Heart right ventricle (tissue), 16 donors: ENCODE results near the gene SLC8B1. TPM values are rescaled to one million over a fixed set of nuclear protein-coding genes. Genes with fewer than 3 reads are reported as not detected.

ENCODE experiments used
- ATAC-seq, 8 donors: fragments of 200-7000 bp; cut with Tn5 transposase; one replicate each; pipeline ENCODE4 v1.9.1; 2020; ENCODE audit warnings: mild to moderate bottlenecking in 8 of 8, moderate library complexity in 8 of 8, moderate number of reproducible peaks in 1 of 8
- DNase-seq, 2 donors: peaks; one replicate each; pipeline ENCODE4 v3.0.0-alpha.2; 2020
- H3K27ac ChIP-seq, 10 donors: fragments of 200-600 bp; sonication (generic) in 2 of 10; one replicate each; pipeline versions ENCODE4 v1.5.0 to v1.8.0; 2020 to 2022; ENCODE audit warnings: mild to moderate bottlenecking in 3 of 10
- H3K27me3 ChIP-seq, 7 donors: fragments of 200-600 bp; one replicate each; pipeline ENCODE4 v1.8.0; 2021 to 2022; ENCODE audit warnings: mild to moderate bottlenecking in 2 of 7
- H3K36me3 ChIP-seq, 9 donors: fragments of 200-600 bp; sonication (generic) in 1 of 9; one replicate each; pipeline versions ENCODE4 v1.5.0 to v1.8.0; 2020 to 2022; ENCODE audit warnings: mild to moderate bottlenecking in 2 of 9
- H3K4me1 ChIP-seq, 9 donors: fragments of 200-600 bp; sonication (generic) in 1 of 9; one replicate each; pipeline versions ENCODE4 v1.5.0 to v1.8.0; 2020 to 2022; ENCODE audit warnings: mild to moderate bottlenecking in 4 of 9
- H3K4me3 ChIP-seq, 10 donors: fragments of 200-600 bp; sonication (generic) in 2 of 10; one replicate each; pipeline versions ENCODE4 v1.5.0 to v1.8.0; 2020 to 2022; ENCODE audit warnings: mild to moderate bottlenecking in 7 of 10, moderate library complexity in 2 of 10
- H3K9me3 ChIP-seq, 11 donors: fragments of 200-600 bp in 10 of 11; sonication (generic) in 2 of 11; one replicate each; pipeline versions ENCODE4 v1.5.0 to v1.8.0; 2013 to 2022; ENCODE audit warnings: mild to moderate bottlenecking in 2 of 11, control low read depth in 1 of 11, moderate library complexity in 1 of 11
- CTCF ChIP-seq, 9 donors: fragments of 200-600 bp; sonication (generic) in 2 of 9; IDR thresholded peaks; one replicate each; pipeline versions ENCODE4 v1.5.0 to v1.8.0; 2021 to 2022; ENCODE audit warnings: antibody characterized with exemption in 9 of 9, mild to moderate bottlenecking in 5 of 9, moderate library complexity in 1 of 9
- WGBS, 2 donors: extraction: QIAGEN DNeasy Blood & Tissue Kit; methylation state at CpG; one replicate each; pipeline ENCODE4 v1.1.7; 2013; ENCODE audit warnings: inconsistent platforms in 1 of 2; 5-methylcytosine and 5-hydroxymethylcytosine counted together
- intact Hi-C, 10 donors: fragments of 100-400 bp; cut with DNase I; formaldehyde crosslinking; loops; one replicate each; pipeline versions ENCODE4 v1.11.1 to v1.14.2; 2022
- polyA plus RNA-seq, 2 donors: library from polyadenylated mRNA; stranded (reverse); fragments of 200-250 nt; gene quantifications; one replicate each; pipeline ENCODE4 v1.2.3, GENCODE V29; 2013
- total RNA-seq, 10 donors: library from RNA; stranded (reverse); fragmentation: NEBNext Ultra II Directional in 3 of 10; extraction: Animal tissue kit (Norgen Biotek cat#: 25700) in 3 of 10; gene quantifications; one replicate each; pipeline versions ENCODE4 v1.2.1 to v1.2.4, GENCODE V29; 2021 to 2023
- donor health status: Arrhythmogenic right ventricular cardiomyopathy.
- donor health status: ischemic (EF 13 %, LVEDD 7.1; RV severe dilation, severe dysfunction).
- donor health status: healthy with polysubstance abuse.
- donor health status: DM: no; HTN: yes; CAD: no.
- donor health status: DM: no; HTN: no; CAD: no.
- donor health status: ischemic (EF 25% LVEDD 6.9; RV normal size, moderate dysfunction).
- donor health status: ischemic (EF 25% LVEDD 5.7; RV mildly dilated, moderate dysfunction).
- donor health status: healthy.
- donor health status: DM: yes; HTN: yes; CAD: no.
- donor health status: Ischemic cardiomyopathy.
- donor health status: ischemic (EF 35%, LVEDD 5.7; RV mildly dilated, moderate dysfunction).
- donor health status: nonischemic (EF 11% LVEDD 7.7; RV severe dilation, severe dysfunction).
- donor health status: DM: yes; HTN: yes; CAD: no.
- donor health status: PGD.
- donor health status: ischemic (EF 29% LVEDD 5.4; RV normal size, mild dysfunction).
- donor health status: nonischemic (EF 23%, LVEDD 6.1; RV moderate dilation, normal function).

SLC8B1 gene
- total and polyA plus RNA-seq, 12 donors = 7.2 to 16.9 (median 11.9) TPM

- ATAC-seq = no peak
- Histone ChIP-seq H3K9me3 (peaks cover 0 to 8% (median 0%) of the 10 kb centered on the region in 11 donors), H3K4me3 (no peak overlapping the region), H3K27ac (no peak overlapping the region), H3K4me1 (peaks cover 0 to 17% (median 9%) of the 10 kb centered on the region in 9 donors), H3K36me3 (peaks cover 0 to 74% (median 26%) of the 10 kb centered on the region in 9 donors), H3K27me3 (no peaks in the 10 kb centered on the region)
- DNase-seq = no peak
- WGBS, 2 donors = 97 to 99% methylated on average over 6 of the region's 6 CpGs
- intact Hi-C loops = no loop called here
- no peak for TF ChIP-seq CTCF (IDR thresholded peaks at IDR 0.05)
Measured at GRCh38 chr12:113371808-113372207, 36.9 kb upstream of the SLC8B1 start.

- no peak overlapping the region for H3K4me3 ChIP-seq
- H3K4me1 ChIP-seq = peaks cover 0 to 24% (median 9%) of the 10 kb centered on the region in 9 donors
- H3K9me3 ChIP-seq = peaks cover 0 to 8% (median 0%) of the 10 kb centered on the region in 11 donors
- no peak for DNase-seq
- ATAC-seq = no peak
- intact Hi-C loops = no loop called here
- no peaks in the 10 kb centered on the region for H3K27me3 ChIP-seq
- no peak overlapping the region for H3K27ac ChIP-seq
- no peak for TF ChIP-seq CTCF (IDR thresholded peaks at IDR 0.05)
- WGBS, 2 donors = 84 to 85% methylated on average over 7 of the region's 7 CpGs
- peaks cover 0 to 66% (median 26%) of the 10 kb centered on the region in 9 donors for H3K36me3 ChIP-seq
Measured at GRCh38 chr12:113370923-113371682, 36.2 kb upstream of the SLC8B1 start.

- Histone ChIP-seq H3K9me3 (no peaks in the 10 kb centered on the region), H3K27me3 (no peaks in the 10 kb centered on the region), H3K27ac (no peak overlapping the region), H3K36me3 (peaks cover 0 to 60% (median 14%) of the 10 kb centered on the region in 9 donors), H3K4me1 (peaks cover 0 to 28% (median 9%) of the 10 kb centered on the region in 9 donors), H3K4me3 (no peak overlapping the region)
- TF ChIP-seq CTCF (IDR thresholded peaks at IDR 0.05) = no peak
- intact Hi-C loops = loop anchor here in 1 of 10 donors (5.0 kb wide), 1 partner anchor 57 kb away; no protein-coding TSS in a partner anchor
- WGBS, 2 donors = 81 to 91% methylated on average over 6 of the region's 6 CpGs
- DNase-seq (no peak), ATAC-seq (no peak)
Measured at GRCh38 chr12:113369391-113369985, 34.6 kb upstream of the SLC8B1 start.

- DNase-seq (no peak), ATAC-seq (no peak)
- Histone ChIP-seq H3K36me3 (peaks cover 0 to 52% (median 11%) of the 10 kb centered on the region in 9 donors), H3K4me3 (no peak overlapping the region), H3K9me3 (no peaks in the 10 kb centered on the region), H3K27me3 (no peaks in the 10 kb centered on the region), H3K27ac (no peak overlapping the region), H3K4me1 (peaks cover 0 to 28% (median 9%) of the 10 kb centered on the region in 9 donors)
- intact Hi-C loops = loop anchor here in 1 of 10 donors (5.0 kb wide), 1 partner anchor 56 kb away; no protein-coding TSS in a partner anchor
- 93 to 94% methylated on average over 4 of the region's 4 CpGs for WGBS, 2 donors
- TF ChIP-seq CTCF (IDR thresholded peaks at IDR 0.05) = no peak
Measured at GRCh38 chr12:113368331-113368730, 33.4 kb upstream of the SLC8B1 start.
